ENCODE data around the gene MARCHF3. TPM values are rescaled to one million over a fixed set of nuclear protein-coding genes. Genes with fewer than 3 reads are reported as not detected.
"Not testable (repeated sequence)": the region's sequence is repeated elsewhere in the genome, so short reads cannot be mapped to it uniquely, and the experiment has no call there.

The MARCHF3 gene
- polyA plus RNA-seq, 12 donors: 6.0 to 13.0 (median 8.1) TPM; not detected in 1

DNA sequence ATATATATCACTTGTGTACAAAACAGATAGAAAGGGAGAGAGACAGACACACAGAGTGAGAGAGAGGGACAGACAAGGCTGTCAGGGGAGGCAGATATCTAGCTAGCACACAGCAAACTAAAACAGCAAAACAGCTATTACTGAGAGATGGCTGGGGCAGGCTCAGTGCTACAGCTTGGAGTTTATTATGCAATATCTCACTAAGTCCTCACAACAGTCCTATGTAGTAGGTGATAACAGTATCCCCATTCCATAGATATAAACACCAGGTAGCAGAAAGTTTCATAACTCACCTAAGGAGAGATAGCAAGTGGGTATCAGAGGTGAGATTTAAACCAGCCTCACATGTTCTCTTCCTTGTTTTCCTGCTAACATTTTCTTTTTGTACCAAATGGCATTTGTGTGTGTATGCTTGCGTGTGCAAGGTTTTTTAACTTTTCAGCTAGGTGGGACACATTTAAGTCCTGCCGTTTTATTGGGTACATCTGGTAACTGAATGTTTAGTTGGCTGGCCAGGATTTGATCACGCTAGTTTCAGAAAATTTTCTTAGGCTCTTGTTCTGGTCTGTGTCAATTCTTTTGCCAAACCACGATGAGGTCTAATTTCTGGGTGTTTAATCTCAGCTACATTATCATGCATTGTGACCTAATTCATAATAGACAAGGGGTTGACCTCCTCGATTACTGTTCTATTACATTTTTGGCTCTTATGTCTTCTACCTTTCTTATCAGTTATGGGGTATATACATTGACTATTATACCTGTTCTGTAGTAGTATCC, 148.3 kb downstream of the MARCHF3 start:
- DNase-seq: no peak

DNA sequence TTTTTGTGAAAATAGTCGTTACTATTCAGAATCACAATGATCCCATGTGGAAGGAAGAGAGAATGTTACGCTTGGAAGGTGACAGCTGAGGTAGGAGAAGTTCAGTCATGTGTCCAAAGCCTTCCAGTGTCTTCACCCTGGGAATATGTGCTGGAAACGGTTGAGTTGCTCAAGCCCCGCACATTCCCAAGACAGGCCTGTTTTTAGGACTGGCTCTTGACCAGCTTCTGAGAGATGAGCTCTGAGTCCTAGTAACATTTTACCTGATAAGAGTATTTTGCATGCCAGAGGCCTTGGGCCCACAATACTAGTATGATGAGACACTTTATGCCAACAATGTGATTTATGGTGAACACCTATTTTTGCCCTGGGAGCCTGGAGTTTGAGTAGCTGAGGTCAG, 151.7 kb downstream of the MARCHF3 start:
- DNase-seq: no peak

DNA sequence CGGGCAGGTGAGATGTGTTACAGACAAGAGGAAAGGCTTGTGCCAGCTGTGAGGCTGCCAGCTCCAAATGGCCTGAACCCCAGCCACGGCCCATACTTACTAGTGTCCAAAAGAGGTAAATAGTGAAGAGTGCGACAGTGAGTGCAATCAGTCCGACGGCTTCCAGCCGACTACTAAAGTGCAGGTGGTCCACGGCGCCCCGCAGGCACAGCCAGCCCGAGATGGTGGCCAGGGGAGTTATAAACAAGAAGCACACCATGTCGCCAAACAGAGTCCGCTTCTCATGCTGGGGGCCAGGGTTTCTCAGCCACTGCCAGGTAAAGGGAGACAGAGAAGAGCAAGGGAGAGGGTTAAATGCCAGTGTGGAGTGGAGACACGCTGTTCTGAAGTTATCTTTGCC, 152.3 kb downstream of the MARCHF3 start:
- DNase-seq: no peak

DNA sequence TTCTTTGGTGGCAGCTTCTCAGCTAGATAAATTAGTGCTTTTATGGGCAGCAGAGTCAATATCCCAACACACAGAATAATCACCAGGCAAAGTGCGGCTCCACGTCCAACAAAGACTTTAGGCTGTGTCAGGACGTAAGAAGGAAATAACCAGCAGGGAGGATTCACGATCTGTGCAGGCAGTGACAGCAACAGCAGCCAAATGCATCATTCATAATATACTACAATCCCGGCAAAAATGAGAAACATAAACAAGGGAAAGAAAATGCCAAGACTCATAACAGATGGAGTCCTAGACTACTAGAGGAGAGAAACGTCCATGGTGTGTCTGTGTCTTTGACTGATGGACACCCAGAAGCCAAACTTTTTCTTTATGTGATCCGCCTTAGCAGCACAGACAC, 152.8 kb downstream of the MARCHF3 start:
- DNase-seq: no peak

DNA sequence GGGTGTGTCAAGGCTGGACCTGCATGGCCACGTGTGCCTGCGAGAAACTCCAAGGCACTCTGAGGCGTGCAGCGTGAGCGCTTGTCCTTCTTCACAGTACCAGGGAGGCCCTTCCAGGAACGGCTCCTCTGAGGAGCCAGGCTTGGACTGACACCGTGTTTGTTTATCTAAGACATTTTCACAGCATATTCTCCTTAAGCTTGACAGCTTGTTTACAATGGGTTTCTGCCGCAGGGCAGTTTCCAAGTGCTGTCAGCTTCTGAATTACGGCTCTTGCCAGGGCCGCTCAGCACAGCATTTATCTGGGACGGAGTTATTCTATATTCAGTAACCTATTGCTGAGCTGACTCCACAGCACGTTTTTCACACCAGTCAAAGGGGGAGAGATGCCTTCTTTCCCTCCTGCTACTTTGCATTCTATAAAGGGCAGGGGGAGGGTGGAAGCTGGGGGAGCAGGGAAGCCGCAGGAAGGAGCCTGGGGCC, 155.0 kb downstream of the MARCHF3 start:
- DNase-seq: no peak

DNA sequence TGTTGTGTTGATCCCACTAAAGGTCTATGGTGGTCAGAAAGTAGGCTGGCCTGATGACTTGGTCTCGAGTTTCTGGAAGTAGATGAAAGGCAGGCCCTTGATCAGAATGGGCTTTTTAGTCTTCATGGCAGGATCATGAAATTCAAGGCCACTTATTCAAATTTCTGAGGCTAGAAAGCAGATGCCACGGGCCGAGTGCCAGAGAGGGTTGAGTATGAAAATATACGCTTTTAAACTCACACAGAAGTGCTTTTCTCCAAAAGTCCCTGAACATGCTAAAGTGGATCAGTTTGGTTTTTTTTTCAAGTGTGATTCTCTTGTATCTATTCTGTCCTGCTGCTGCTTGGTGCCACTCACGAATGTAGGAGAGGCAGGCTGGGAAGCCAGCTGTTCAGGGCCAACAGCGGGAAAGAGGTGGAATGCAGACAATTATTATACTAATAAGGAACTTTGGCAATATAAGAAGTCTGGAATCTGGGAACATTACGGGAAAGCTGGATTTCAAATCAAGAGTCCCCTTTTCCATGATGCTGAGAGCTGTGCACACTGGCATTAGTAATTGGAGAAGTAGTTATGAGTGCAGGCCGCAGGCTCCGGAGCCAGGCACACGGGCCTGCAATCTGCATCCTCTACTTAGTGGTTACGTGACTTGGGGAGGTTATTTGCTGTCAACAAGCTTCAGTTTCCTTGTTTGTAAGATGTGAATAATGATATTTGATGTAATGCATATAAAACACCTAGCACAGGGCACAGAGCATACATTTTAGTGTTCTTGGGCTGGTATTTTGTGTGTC, 157.6 kb downstream of the MARCHF3 start:
- DNase-seq: no peak

DNA sequence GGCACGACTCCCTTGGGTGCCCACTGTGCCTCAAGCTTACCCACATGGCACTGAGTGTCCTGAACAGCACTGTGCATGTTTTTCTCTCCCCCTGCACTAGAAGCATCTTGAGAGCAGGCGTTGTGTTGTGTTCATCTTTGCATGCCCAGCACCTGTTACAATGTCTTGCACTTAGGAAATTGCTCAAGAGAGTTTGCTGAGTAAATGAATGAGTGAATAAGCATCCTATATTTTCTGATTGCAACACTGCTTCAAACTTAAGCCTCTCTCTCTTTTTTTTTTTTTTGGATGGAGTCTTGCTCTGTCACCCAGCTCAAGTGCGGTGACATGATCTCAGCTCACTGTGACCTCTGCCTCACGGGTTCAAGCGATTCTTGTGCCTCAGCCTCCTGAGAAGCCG, 158.9 kb downstream of the MARCHF3 start:
- no peak for DNase-seq

DNA sequence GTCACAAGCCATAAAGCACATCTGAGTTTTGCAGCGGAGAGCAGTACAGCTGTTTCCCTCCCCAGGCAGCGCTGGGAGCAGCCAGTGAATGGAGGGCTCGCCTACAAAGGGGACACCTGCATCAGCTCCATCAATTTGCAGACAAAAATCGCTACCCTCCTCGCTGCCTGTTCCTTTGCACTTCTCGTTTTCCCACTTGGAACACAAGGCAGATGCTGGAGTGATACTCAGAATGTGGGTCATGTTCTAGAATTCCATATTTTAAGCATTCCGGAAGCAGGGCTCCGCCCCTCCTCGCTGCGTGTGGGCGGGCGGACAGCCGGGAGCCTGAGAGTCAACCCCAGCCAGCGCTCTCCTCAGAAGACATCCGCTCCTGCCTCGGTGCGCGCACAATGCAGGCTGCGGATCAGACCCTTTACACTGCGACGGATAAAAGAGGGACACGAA, 161.3 kb downstream of the MARCHF3 start:
- no peak for DNase-seq

DNA sequence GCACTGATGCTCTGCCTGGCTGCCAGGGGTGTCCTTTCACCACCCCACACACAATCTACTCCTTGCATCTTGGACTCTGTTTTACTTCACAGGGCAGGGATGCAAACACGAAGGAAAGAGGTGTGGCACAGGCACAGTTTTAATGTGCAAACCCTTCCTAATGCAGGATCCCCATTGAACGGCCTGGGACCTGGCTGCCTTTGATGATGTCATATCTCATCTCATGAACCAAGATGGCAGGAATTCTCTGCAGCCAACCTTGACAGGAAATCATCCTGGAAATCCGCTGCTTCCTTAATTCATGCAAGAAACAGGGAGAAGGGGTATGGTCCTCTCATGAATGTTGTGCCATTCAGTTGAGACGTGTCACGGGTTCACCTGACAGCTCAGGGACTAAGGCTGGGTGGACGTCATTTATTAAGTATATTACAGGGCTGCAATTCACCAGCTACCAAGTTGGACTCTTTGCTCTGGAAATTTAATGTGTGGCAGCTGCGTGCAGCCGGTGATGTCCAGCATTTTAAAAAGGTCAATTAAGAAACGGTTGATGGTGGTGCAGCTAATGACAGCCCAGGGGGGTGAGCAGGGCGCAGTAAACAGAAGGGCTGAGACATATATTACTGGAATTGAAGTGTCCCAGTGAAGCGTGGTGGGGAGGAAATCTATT, 161.9 kb downstream of the MARCHF3 start:
- DNase-seq: no peak

DNA sequence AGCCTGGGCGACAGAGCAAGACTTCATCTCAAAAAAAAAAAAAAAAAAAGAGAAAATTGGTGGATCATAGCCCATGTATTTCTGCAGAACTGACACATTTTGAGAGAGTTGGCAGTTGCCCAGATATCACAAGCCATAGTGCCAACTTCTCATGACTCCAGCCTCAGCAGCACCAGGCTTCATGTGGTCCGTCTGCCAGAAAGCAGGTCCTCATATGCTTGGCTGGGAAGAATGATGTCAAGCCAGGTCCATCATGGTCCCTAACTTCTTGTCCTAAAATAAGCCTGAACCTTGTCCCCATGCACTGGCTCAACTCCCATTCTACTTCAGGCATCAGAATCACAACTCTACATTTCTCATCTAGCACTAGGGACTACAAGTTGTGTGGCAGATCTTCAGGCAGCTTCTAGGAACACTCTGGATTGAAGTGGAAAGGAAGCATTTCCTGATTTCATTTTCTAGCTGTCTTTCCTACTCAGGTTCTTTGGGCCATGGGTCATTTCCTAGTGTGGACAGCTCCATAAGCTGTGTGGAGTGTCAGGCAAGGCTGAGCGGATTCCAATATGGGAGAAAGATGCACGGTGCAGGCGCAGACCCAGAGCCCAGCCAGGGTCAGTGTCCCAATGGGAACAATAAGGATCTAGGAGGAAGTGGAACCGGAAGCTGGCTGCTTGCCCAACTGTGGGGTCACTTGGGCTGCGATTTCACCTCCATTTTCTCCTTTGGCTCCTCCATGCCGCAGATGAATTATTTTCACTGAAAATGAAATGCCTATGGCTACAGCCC, 163.3 kb downstream of the MARCHF3 start:
- no peak for DNase-seq

DNA sequence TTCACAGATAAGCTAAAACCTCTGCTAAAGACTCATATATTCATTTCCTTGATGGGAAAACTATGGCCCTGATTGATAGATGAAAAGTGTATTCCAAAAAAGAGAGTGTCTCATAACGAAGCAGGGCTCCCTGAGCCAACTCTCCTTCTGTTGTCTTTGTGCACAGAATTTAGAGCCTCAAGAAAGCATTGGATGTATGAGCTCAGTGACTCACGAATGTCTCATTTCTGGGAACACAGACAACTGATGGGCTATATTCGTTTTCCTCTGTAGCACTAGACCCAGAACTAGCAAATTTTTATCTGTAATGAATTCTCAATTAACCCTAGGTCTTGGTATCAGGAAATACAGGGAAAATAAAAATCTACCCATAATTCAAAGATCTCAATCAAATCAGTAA, 165.1 kb downstream of the MARCHF3 start:
- no peak for DNase-seq

DNA sequence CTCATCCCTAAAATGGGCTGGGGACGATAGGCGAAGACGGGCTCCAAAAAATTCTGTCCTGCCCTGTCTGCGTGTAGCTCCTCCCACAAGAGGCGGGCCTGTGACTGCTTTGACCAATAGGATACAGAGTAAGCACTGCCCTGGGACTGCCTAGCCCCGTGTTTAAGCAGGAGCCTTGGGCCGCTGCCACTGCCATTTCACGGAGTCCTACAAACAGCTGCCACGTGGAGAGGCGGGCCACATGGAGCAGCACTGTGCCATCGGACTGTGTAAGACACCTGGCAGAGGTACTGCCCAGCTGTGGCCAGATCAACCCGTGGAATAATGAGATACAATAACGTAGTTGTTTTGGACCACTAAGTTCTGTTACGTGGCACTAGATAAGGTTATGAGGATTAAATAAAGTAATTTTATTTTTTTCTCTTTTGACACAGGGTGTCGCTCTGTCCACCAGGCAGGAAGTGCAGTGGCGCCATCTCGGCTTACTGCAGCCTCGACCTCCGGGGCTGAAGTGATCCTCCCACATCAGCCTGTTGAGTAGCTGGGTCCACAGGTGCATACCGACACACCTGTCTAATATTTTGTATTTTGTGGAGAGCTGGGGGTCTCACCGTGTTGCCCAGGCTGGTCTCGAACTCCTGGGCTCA, 166.2 kb downstream of the MARCHF3 start:
- DNase-seq: no peak

DNA sequence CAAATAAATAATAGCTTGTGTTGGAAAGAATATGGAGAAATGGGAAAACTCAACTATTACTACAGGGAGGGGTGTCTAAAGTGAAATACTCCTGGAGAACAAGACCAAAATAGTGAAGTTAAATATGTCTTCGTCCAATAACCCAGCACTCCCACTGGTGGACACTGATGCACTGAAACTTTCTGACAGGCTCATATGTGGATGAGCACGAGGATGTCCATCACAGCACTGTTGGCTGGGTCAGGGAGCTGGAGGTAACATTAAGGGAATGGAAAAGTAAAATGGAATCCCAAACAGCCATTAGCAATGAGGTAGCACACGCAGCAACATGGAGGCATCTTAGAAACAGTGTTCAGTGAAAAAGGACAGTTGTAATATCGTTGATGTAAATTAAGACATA, 167.0 kb downstream of the MARCHF3 start:
- no peak for DNase-seq

DNA sequence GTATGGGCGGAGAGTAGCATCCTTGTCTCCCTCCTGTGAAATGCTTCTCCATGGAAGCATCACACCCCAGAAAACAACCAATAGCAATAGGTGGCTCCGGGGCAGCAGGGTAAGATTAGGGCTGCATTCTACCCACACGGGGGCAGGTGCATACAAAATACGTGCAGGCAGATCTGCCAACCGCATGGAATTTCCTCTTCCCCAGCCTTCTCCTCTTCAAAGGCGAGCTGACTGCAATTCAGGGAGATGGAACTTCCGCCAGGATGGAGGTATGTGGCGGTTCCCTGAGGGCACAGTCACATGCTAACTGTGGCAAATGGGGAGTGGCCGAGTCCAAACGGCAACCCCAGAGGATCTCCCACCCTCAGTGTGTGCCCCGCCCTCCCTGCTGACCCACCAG, 171.9 kb downstream of the MARCHF3 start:
- no peak for DNase-seq

DNA sequence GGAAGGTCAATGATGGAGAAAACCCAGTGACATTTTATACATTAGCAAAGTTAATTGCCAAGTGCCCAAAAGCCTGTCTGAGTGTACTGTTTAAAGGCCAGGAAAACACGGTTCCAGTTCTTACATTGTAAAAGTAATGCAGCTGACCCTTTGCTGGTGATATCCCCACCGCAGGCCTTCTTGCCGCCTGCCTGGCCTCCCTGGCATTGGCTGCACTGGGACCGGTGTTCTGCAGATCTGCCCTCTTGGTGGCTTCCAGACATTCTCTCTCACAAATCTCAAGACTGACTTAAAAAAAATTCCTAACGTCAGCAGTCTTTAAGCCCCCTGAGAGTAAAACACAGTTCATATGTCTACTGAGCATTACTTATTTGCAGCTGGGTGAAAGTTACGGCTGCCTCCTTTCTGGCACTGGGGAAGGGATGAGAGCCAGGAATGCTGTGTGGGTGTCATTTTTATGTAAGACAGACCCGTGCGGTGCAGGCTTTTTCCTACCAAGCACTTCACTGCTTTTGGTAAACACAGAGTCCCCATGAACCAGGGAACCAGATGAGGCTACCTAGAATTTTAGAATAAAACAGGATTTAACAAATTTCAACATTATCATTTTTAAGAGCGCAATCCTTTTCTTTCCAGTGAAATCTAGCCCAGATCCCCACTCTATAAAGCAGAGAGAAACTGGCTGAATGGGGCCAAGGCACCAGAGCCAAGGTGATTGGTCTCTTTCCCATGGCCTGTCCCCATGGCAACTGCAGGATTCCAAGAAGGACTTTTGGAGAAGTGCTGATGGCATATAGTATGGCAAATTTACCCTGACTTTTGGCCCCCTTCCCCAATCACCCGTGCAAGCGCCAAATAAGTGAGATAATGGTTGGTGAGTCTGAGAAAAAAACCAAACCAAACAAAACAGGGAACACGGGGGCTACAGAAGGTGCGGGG, 172.6 kb downstream of the MARCHF3 start:
- no peak for DNase-seq

DNA sequence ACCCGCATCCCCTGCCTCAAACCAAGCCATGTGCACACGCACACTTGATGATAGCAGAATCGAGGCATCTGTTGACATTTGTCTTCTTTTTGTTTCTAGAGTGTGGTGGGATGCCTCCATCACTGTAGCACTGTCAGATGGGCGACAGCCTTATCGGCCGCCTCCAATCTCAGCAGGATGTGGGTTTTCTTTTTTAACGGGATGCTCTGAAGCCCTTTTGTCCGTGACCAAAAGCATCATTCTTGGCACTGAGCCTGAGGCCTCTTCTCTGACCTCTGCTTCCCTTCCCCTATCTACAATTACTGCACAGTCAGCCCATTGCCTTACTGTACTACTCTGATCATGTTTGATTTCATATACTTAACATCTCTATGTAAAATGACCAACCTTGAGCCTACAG, 175.1 kb downstream of the MARCHF3 start:
- no peak for DNase-seq

DNA sequence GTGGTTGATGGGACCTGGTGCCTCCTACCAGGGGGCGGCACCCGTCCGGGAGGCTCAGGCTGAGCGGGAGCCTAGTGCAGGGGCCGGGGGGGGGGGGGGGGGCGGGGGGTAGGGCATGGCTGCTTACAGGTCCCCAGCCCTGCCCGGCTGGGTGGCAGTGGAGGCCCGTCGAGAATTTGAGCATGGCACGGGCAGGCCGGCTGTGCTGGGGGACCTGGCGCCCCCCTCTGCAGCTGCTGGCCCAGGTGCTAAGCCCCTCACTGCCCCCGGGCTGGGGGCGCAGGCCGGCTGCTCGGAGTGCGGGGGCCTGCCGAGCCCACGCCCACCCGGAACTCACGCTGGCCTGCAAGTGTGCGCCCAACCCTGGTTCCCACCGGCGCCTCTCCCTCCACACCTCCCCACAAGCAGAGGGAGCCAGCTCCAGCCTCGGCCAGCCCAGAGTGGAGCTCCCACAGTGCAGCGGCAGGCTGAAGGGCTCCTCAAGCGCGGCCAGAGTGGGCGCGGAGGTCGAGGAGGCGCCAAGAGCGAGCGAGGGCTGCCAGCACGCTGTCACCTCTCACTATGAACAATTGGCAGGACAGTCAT, 175.7 kb downstream of the MARCHF3 start:
- no peak for DNase-seq

DNA sequence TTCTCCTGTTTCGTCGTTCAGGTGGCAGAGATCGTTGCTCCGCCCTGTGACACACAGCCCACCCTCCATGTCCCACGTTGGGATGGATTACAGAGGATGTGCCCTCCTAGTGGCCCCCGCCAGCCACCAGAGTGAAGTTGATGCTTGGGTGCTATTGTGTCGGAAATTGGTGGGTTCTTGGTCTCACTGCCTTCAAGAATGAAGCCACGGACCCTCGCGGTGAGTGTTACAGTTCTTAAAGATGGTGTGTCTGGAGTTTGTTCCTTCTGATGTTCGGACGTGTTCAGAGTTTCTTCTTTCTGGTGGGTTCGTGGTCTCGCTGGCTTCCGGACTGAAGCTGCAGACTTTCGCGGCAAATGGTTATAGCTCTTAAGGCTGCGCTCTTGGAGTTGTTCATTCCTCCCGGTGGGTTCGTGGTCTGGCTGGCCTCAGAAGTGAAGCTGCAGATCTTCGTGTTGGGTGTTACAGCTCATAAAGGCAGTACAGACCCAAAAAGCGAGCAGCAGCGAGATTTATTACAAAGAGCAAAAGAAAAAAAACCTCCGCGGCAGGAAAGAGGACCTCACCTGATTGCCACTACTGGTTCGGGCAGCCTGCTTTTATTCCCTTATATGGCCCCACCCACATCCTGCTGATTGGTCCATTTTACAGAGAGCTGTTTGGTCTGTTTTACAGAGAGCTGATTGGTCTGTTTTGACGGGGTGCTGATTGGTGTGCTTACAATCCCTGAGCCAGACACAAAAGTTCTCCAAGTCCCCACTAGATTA, 176.6 kb downstream of the MARCHF3 start:
- not testable (repeated sequence) for DNase-seq

DNA sequence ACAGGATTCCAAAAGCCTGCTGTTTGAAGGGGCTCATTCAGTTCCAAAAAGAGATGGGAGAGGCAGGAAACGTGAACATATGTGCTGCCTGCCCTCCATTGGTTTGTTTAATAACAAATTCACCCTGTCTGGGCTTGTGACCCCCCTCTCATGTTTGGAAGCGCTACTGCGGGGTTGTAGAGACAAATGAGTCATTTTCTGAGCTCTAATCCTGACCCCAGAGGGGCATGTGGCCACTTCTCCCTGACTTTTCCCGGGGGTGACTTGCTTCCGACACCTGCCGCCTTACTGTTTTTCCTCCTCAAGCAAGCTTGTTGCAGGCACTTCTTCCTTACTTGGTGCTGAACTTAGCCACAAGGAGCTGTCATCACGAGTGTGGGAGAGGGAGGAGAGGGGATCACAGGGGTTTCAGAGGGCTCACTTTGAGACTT, 177.5 kb downstream of the MARCHF3 start:
- DNase-seq: no peak
